T-helper 1 cell treated with Interleukin-12 subunit alpha and Interleukin-12 subunit beta and Interleukin-4 antibody, amounts not matched to agents 30 μg/mL and 1 μg/mL, for 36 hours (primary cell): ENCODE measurements around the gene FOXK2.
"Not testable (repeated sequence)": the region's sequence is repeated elsewhere in the genome, so short reads cannot be mapped to it uniquely, and the experiment has no call there.

Experiments
- H3K27ac Mint-ChIP-seq: one replicate; pipeline ENCODE4 v1.8.0; 2021; ENCODE audit warnings: mild to moderate bottlenecking, mixed read lengths
- H3K27me3 Mint-ChIP-seq: one replicate; pipeline ENCODE4 v1.8.0; 2021; ENCODE audit warnings: low read depth, mixed read lengths
- H3K36me3 Mint-ChIP-seq: one replicate; pipeline ENCODE4 v1.8.0; 2021; ENCODE audit warnings: low read depth, mixed read lengths
- H3K4me1 Mint-ChIP-seq: one replicate; pipeline ENCODE4 v1.8.0; 2021; ENCODE audit warnings: low read depth, mixed read lengths
- H3K4me3 Mint-ChIP-seq: one replicate; pipeline ENCODE4 v1.8.0; 2021; ENCODE audit warnings: mild to moderate bottlenecking, moderate library complexity, mixed read lengths
- H3K9me3 Mint-ChIP-seq: one replicate; pipeline ENCODE4 v1.8.0; 2021; ENCODE audit warnings: mixed read lengths

The FOXK2 gene

DNA sequence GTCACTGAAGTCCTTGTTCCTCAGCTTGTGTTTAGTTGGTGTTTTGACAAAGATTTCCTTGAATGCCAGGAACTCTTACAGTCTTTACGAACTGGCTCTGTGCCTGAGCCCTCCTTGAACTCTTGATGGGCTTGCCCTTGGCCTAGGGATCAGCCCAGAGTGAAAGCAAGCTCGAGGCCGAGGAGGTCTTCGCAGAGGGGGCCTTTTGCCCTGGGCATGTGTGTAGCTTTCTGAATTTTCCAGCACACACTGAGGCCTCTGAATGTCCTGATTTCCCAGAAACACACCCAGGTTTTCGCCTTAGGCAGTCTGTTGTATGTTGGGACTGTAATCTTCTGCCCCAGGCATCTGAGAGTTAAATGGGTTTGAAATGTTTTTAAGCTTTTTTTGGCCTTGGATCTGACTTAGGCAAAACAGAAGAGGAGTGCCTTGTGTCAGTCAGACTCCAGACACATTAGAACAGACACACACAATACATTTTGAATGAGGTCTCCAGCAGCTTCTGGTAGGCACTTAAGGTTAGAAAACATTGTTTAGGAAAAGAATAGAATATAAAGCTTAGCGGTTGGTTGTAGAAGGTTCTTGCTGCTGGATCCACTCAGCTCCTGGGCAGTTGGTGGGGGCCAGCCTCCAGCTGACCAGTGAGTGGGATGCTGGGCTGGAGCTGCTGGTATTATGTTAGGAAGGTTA is 17.1 kb downstream of the FOXK2 start:
- Mint-ChIP-seq H3K9me3 (no peaks in the 10 kb centered on the region), H3K4me1 (peaks cover 37% of the 10 kb centered on the region), H3K27ac (peak overlapping the region; percentile 84), H3K27me3 (no peaks in the 10 kb centered on the region), H3K4me3 (peak overlapping the region; percentile 52), H3K36me3 (peaks cover 7% of the 10 kb centered on the region)

DNA sequence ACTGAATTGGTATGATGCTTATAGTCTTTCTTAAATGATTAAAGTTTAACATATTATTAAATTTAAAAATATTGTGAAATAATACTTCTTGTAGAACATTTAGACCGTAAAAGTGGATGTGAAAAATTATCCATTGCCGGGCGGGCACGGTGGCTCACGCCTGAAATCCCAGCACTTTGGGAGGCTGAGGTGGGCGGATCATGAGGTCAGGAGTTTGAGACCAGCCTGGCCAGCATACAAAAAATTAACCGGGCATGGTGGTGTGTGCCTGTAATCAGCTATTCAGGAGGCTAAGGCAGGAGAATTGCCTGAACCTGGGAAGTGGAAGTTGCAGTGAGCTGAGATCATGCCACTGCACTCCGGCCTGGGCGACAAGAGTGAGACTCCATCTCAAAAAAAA is 17.7 kb downstream of the FOXK2 start:
- Mint-ChIP-seq H3K27ac (peak overlapping the region; percentile 84), H3K4me1 (peaks cover 37% of the 10 kb centered on the region)
- H3K9me3 Mint-ChIP-seq, result not testable (repeated sequence)

DNA sequence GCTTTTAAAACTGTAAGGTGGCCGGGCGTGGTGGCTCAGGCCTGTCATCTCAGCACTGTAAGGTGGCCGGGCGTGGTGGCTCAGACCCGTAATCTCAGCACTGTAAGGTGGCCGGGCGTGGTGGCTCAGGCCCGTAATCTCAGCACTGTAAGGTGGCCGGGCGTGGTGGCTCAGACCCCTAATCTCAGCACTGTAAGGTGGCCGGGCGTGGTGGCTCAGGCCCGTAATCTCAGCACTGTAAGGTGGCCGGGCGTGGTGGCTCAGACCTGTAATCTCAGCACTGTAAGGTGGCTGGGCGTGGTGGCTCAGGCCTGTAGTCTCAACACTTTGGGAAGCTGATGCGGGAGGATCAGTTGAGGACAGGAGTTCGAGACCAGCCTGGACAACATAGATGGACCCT is 19.5 kb downstream of the FOXK2 start:
- H3K36me3 Mint-ChIP-seq, H3K4me3 Mint-ChIP-seq, H3K9me3 Mint-ChIP-seq, H3K27me3 Mint-ChIP-seq: not testable (repeated sequence)
- H3K27ac Mint-ChIP-seq, result peak overlapping the region; percentile 41
- peaks cover 30% of the 10 kb centered on the region for H3K4me1 Mint-ChIP-seq

More for the DNA sequence above, 17.7 kb downstream of the FOXK2 start:
- H3K4me3 Mint-ChIP-seq, H3K36me3 Mint-ChIP-seq, H3K27me3 Mint-ChIP-seq: not testable (repeated sequence)

DNA sequence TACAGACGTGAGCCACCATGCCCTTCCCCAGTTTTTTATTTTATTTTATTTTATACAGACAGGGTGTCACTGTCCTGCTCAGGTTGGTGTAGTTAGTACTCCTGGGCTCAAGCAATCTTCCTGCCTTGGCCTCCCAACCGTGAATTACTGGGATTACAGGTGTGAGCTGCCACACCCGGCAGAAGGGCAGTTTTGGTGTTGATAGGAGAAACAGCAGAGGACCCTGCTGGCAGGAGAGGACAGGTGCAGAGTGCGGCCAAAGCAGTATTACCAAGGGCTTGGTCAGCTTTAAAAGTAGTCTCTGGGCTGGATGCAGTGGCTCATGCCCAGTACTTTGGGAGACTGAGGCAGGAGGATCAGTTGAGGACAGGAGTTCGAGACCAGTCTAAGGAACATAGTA is 22.9 kb downstream of the FOXK2 start:
- no peak overlapping the region for H3K4me3 Mint-ChIP-seq
- peak overlapping the region; percentile 52 for H3K27ac Mint-ChIP-seq
- peaks cover 5% of the 10 kb centered on the region for H3K36me3 Mint-ChIP-seq
- no peaks in the 10 kb centered on the region for H3K27me3 Mint-ChIP-seq
- H3K4me1 Mint-ChIP-seq, result peaks cover 14% of the 10 kb centered on the region
- H3K9me3 Mint-ChIP-seq, result no peaks in the 10 kb centered on the region

DNA sequence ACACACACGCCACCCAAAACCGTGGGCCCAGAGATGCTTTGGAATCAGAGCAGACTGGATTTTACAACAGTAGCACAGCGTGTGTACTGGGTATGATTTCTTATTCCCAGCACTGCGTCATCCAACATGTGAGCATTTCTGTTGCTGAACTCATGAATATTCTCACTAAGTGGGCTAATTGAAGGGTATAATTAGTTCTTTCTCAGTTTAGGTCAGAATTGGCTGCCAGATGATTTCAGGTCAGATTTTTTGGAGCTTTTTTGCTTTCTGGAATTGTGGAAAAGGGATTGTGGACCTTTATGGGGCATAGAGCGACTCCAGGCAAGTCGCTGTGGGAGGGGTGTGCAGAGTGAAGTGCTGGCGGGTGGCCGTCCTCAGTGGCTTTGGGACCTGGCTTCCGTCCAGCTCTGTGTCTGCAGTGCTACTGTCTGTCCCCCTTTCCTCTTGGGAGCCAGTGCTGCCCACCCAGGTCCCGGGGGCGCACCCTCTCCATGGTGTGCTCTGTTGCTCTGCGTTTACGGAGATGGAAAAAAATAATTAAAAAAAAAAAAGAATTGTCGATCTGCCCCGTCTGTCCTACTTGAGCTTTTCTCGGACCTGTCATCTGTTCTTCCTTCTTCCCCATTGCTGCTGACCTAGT is 25.0 kb downstream of the FOXK2 start:
- Mint-ChIP-seq H3K36me3 (peaks cover 5% of the 10 kb centered on the region), H3K27ac (no peak overlapping the region), H3K27me3 (no peaks in the 10 kb centered on the region)

DNA sequence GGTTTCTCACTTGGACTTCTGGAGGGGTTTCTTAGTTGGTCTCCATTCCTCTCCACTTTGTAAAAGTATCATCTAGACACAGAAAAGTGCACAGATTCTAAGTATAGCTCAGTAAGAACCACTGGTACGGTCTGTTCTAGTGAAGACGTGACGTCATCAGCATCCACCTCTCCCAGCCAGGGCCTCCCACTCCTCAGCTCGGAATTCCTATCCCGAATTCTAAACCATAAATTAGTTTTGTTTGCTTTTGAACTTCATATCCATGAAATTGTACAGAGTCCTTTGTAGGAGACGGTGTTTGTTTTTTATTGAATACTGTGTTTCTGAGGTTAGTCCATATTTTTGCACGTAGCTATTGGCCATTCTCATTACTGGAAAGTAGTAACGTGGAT is 25.5 kb downstream of the FOXK2 start:
- Mint-ChIP-seq H3K4me3 (no peak overlapping the region), H3K9me3 (no peaks in the 10 kb centered on the region), H3K4me1 (peaks cover 20% of the 10 kb centered on the region), H3K27me3 (no peaks in the 10 kb centered on the region), H3K27ac (no peak overlapping the region), H3K36me3 (peaks cover 5% of the 10 kb centered on the region)

More for the DNA sequence above, 25.0 kb downstream of the FOXK2 start:
- Mint-ChIP-seq H3K9me3 (no peaks in the 10 kb centered on the region), H3K4me1 (peaks cover 20% of the 10 kb centered on the region), H3K4me3 (no peak overlapping the region)

DNA sequence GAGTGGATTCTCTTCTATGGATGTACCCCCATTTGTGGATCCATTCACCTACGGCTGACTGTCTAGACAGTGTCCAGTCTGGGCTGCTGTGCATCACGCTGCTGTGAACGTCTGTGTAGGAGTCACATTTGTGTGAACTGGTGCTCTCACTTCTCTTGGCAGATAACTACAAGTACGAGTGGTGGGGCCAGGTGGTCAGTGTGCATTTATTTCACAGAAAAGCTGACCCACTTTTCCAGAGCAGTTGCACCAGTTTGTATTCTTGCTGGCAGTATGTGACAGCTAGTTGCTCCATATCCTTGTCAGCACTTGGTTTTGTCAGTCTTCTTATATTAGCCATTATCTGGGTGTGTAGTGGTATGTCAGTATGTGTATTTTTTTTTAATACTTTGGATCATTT is 28.4 kb downstream of the FOXK2 start:
- Mint-ChIP-seq H3K4me3 (no peak overlapping the region), H3K9me3 (no peaks in the 10 kb centered on the region), H3K27ac (no peak overlapping the region), H3K36me3 (no peaks in the 10 kb centered on the region), H3K27me3 (no peaks in the 10 kb centered on the region), H3K4me1 (peaks cover 26% of the 10 kb centered on the region)

DNA sequence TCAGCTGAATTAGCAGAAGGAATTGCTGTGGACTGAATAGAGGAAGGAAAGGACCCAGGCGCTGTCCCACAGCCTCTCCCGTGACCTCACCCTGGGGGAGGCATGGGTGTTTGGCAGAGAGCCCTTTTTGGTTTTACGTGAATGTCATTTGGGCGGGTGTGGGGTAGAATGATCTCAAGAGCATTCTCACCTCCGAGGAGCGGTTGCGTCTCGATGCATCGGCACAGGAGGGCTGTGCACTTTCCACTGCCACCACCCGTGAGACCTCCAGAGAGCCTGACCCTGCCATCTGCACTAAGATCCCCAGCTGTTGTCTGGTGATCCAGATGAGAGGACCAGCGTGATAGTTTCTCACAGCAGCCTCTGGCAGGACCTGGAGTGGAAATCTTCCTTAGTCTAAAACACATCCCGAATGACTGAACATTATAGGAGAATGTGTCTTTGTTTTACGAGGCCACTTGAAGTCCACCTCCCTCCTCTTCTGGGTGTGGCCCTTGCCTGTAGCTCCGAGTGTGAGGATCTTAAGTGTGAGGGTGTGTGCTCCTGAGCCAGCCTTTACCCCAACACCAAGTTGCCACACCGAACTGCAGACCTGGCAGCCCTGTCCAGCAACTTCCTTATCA is 29.3 kb downstream of the FOXK2 start:
- H3K27me3 Mint-ChIP-seq, result no peaks in the 10 kb centered on the region
- no peak overlapping the region for H3K27ac Mint-ChIP-seq
- peaks cover 26% of the 10 kb centered on the region for H3K4me1 Mint-ChIP-seq
- no peaks in the 10 kb centered on the region for H3K36me3 Mint-ChIP-seq
- H3K9me3 Mint-ChIP-seq, result no peaks in the 10 kb centered on the region
- no peak overlapping the region for H3K4me3 Mint-ChIP-seq

DNA sequence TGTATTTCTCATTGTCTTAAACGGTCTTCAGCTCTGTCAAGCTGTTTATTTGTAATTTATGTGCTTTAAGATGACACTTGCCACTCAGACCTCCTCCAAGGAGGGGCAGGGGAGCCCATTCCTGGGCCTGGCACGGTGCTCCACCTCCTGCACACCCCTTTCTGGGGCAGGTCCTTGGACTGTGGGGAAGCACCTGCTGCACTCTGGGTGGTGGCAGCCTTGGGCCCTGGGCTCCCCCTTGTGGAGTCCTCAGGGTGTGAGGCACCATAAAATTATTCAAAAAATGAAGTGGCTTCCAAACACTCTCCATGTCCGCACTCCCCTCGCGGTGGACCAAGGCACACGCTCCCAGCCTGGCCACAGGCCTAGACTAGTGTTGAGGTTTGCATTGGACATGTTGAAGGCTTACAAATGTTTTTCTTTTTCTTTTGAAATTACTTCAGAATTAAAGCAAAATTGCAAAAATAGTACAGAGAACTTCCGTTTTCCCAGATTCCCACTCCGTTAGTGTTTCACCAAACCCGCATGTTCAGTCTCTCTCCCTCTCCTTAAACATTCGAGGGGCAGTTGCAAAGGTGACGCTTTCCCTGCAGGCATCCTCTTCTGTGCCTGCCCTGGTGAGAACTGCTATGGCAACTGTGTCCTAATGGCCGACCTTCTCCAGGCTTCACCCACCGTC is 32.4 kb downstream of the FOXK2 start:
- no peak overlapping the region for H3K27ac Mint-ChIP-seq
- H3K36me3 Mint-ChIP-seq, result no peaks in the 10 kb centered on the region
- no peak overlapping the region for H3K4me3 Mint-ChIP-seq
- no peaks in the 10 kb centered on the region for H3K27me3 Mint-ChIP-seq
- H3K9me3 Mint-ChIP-seq, result no peaks in the 10 kb centered on the region
- peaks cover 24% of the 10 kb centered on the region for H3K4me1 Mint-ChIP-seq

DNA sequence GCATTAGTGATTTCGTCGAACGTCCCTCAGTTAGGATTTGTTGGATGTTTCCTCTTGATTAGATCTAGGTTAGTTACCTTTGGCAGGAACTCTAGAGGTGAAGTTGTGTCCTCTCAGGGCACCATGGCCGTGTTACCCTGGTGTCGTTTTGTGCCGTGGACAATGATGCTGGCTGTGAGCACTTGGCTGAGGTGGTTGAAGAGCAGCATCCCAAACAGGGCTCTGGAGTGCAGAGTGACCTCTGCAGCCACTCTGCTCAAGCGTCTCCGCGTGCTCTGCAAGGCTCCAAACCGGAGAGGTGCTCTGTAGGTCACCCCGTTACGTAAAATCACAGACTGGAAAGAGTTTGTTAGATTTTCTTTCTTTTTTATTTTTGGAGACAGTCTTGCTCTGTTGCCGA is 33.0 kb downstream of the FOXK2 start:
- Mint-ChIP-seq H3K27me3 (no peaks in the 10 kb centered on the region), H3K4me1 (peaks cover 24% of the 10 kb centered on the region), H3K27ac (no peak overlapping the region), H3K9me3 (no peaks in the 10 kb centered on the region), H3K36me3 (no peaks in the 10 kb centered on the region), H3K4me3 (no peak overlapping the region)

DNA sequence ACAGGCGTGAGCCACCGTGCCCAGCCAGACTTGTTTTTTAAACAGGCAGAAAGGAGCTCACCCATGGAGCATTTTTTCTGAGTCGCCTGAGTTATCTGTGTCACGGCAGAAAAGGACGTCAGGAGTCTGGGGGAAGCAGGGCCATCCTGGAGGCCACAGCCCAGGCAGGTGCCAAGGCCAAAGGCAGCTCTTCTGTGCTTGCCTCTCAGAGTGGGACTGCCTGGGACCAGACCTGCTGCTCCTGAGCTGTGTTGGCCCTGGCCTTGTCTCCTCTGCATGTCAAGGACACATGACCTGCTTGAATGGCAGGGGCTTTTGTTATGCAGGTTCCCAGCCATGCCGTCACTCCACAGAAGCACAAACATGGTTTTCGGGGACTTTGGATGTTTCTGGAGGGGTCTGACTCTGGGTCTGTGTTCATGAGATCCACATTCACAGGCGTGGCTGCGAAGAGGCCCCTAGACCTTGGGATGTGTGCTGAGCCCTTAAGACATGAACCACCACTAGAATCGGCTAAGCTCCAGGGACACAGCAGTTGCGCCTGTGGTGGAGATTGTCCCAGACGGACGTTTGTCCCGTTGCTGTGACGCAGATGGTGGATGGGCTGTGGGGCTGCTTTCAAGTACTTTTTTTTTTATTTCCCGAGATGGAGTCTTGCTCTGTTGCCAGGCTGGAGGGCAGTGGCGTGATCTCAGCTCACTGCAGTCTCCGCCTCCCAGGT is 33.8 kb downstream of the FOXK2 start:
- Mint-ChIP-seq H3K27ac (no peak overlapping the region), H3K27me3 (no peaks in the 10 kb centered on the region), H3K9me3 (no peaks in the 10 kb centered on the region), H3K36me3 (no peaks in the 10 kb centered on the region), H3K4me1 (peaks cover 19% of the 10 kb centered on the region), H3K4me3 (no peak overlapping the region)

DNA sequence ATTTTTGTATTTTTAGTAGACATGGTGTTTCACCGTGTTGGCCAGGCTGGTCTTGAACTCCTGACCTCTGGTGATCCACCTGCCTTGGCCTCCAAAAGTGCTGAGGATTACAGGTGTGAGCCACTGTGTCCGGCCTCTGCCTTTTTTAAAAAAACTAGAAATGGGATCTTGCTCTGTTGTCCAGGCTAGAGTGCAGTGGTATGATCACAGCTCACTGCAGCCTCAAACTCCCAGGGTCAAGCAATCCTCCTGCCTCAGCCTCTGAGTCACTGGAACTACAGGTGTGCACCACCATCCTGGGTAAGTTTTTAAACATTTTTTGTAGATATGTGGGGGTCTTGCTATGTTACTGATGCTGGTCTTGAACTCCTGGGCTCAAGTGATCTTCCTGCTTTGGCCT is 38.0 kb downstream of the FOXK2 start:
- H3K9me3 Mint-ChIP-seq, H3K36me3 Mint-ChIP-seq, H3K27ac Mint-ChIP-seq, H3K4me3 Mint-ChIP-seq, H3K27me3 Mint-ChIP-seq: not testable (repeated sequence)
- peaks cover 11% of the 10 kb centered on the region for H3K4me1 Mint-ChIP-seq

DNA sequence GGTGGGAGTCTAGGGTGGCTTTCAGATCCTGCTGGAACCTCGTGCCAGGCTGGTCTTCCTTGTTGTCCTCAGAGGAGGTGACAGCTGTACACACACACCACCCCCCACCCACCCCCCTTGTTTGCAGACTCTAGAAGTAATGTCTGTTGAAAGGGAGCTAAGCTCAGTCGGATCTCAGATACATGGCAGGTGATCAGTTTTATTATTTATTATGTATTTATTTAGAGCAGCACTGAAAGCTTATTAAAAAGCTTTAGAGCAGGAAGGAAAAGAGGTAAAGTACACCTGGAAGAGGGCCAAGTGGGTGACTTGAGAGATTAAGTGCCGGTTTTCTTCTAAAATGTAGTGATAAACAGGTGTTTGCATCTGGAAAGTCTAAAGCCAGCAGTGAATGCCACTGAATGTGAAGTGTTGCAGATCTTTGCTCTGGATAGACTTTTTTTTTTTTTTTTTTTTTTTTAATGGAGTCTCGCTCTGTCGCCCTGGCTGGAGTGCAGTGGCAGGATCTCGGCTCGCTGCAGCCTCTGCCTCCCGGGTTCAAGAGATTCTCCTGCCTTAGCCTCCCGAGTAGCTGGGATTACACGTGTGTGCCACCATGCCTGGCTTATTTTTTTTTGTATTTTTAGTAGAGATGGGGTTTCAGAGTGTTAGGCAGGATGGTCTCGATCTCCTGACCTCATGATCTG is 40.2 kb downstream of the FOXK2 start:
- Mint-ChIP-seq H3K4me1 (peaks cover 7% of the 10 kb centered on the region), H3K36me3 (no peaks in the 10 kb centered on the region), H3K9me3 (no peaks in the 10 kb centered on the region), H3K4me3 (no peak overlapping the region), H3K27me3 (no peaks in the 10 kb centered on the region), H3K27ac (no peak overlapping the region)

DNA sequence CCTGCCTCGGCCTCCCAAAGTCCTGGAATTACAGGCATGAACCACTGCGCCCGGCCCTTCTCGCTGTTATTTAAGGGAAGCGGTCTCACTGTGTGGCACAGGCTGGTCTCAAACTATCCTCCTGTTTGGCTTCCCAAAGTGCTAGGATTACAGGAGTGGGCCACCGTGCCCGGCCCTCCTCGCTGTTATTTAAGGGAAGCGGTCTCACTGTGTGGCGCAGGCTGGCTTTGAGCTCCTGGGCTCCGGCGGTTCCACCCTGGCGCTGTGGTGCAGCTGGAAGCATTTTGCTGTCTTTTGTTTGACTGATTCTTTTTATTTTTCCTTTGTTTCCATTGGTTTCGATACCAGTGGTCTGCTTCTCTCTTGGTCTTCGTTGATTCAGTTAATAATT is 40.7 kb downstream of the FOXK2 start:
- H3K36me3 Mint-ChIP-seq, result peaks cover 2% of the 10 kb centered on the region
- H3K4me3 Mint-ChIP-seq, result no peak overlapping the region
- H3K27ac Mint-ChIP-seq, result no peak overlapping the region
- no peaks in the 10 kb centered on the region for H3K27me3 Mint-ChIP-seq
- no peaks in the 10 kb centered on the region for H3K9me3 Mint-ChIP-seq
- H3K4me1 Mint-ChIP-seq, result peaks cover 7% of the 10 kb centered on the region
